GM06990 (cell line): ENCODE data around the gene KLHL24.
"Not testable (repeated sequence)": the region's sequence is repeated elsewhere in the genome, so short reads cannot be mapped to it uniquely, and the experiment has no call there.

Source experiments
- DNase-seq: peaks from one replicate; pipeline ENCODE4 v3.0.0-alpha.2; 2011; ENCODE audit not compliant: insufficient read length; ENCODE audit errors: extremely low read depth
- H3K27me3 ChIP-seq: replicated peaks from 2 replicates; pipeline ENCODE4 v1.6.0; 2011; ENCODE audit warnings: low read length; ENCODE audit not compliant: control insufficient read depth, insufficient read depth
- H3K36me3 ChIP-seq: 2 replicates; pipeline ENCODE4 v1.5.1; 2011; ENCODE audit warnings: low read length; ENCODE audit not compliant: control insufficient read depth, insufficient read depth
- H3K4me3 ChIP-seq: replicated peaks from 2 replicates; pipeline ENCODE4 v1.5.1; 2011; ENCODE audit warnings: low read depth, mild to moderate bottlenecking, control low read depth, low read length
- TF ChIP-seq, protein P1 (sequence below): IDR thresholded peaks from 2 replicates; pipeline ENCODE4 v1.5.1; 2011; ENCODE audit warnings: low read length, control low read depth, mild to moderate bottlenecking, inconsistent platforms; ENCODE audit not compliant: insufficient read depth, poor library complexity, severe bottlenecking

KLHL24 gene

DNA sequence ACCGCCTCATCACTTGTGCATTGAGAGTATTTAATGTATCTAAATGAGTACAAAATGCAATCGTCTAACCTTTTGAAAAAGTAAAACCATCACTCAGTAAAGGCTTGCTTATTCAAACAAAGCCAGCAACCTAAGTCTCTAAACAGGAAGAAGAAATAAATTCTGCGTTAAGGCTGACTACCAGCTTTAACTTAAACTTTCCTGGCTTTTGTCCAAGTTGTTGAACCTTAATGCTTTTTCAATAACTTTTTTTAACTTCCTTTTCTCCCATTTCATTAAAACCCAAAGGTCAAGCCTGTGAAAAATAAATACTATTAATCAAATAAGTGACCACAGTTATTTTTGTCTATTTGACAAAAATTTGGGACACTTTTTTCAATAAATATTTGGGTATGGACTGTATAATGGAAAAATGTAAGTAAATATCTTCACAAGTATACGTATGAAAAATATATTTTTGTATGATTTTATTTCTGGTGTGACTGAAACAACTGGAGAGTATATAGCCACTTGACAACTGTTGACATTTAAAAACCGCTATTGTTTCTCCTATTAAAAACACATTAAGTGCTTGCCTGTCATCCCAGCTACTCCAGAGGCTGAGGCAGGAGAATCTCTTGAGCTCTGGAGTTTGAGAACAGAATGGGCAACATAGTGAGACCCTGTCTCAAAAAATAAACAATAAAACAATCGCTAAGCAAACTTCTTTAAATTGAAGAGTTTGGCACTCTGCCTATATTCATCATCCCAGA is 2.9 kb downstream of the KLHL24 start:
- Histone ChIP-seq H3K27me3 (no peaks in the 10 kb centered on the region), H3K4me3 (no peak overlapping the region)
- no peak for DNase-seq

DNA sequence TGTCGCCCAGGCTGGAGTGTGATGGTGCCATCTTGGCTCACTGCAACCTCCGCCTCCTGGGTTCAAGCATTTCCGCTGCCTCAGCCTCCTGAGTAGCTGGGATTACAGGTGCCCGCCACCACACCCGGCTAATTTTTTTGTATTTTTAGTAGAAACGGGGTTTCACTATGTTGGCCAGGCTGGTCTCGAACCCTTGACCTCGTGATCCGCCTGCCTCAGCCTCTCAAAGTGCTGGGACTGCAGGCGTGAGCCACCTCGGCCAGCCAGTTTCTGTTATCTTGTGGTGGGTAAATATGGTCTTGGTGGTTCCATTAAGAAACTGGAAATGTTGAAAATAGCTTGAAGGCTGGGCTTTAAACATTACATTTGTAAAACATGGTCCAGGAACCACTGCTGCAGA is 5.2 kb downstream of the KLHL24 start:
- not testable (repeated sequence) for H3K27me3 ChIP-seq, H3K36me3 ChIP-seq, DNase-seq, H3K4me3 ChIP-seq

More for the DNA sequence above, 2.9 kb downstream of the KLHL24 start:
- H3K36me3 ChIP-seq: no peaks in the 10 kb centered on the region
- TF ChIP-seq, protein P1, sequence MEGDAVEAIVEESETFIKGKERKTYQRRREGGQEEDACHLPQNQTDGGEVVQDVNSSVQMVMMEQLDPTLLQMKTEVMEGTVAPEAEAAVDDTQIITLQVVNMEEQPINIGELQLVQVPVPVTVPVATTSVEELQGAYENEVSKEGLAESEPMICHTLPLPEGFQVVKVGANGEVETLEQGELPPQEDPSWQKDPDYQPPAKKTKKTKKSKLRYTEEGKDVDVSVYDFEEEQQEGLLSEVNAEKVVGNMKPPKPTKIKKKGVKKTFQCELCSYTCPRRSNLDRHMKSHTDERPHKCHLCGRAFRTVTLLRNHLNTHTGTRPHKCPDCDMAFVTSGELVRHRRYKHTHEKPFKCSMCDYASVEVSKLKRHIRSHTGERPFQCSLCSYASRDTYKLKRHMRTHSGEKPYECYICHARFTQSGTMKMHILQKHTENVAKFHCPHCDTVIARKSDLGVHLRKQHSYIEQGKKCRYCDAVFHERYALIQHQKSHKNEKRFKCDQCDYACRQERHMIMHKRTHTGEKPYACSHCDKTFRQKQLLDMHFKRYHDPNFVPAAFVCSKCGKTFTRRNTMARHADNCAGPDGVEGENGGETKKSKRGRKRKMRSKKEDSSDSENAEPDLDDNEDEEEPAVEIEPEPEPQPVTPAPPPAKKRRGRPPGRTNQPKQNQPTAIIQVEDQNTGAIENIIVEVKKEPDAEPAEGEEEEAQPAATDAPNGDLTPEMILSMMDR: no peak

DNA sequence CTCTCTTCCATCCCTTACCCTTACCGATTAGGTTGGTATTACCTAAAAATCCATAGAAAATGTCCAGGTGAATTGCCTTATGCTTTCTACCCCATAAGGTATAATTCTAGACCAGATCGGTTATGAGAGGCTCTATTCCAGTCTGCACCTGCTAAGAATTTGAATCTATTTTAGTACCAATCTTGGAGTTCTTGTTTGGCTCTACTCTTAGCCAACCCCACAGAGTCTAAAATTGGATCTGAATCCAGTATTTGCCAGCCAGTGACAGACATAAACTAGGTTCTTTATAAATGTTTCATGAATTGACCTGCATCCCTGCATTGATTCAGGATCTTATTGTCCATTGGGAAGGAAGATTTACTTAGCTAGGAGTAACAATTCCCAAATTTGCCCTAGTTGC is 6.5 kb downstream of the KLHL24 start:
- Histone ChIP-seq H3K4me3 (no peak overlapping the region), H3K36me3 (no peaks in the 10 kb centered on the region), H3K27me3 (no peaks in the 10 kb centered on the region)
- TF ChIP-seq, protein P1: no peak
- DNase-seq: no peak

DNA sequence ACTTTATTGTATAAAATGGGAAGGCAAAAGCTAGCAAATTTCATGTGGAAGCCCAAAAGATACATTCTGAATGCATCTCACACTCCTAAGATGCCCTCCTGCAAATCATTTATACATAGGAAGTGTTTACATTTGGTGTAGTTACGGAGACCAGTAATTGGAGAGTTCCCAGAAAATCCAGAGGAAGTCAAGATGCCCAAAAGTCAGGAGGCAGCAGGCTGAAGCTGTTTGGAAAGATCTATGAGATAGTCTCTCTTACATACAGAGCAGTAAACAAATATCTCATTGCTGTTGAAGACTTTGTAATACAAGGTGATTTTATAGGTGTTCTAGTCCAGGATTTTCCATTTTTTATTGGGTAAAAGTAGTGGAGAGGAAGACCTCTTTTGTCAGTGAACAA is 8.8 kb downstream of the KLHL24 start:
- Histone ChIP-seq H3K4me3 (no peak overlapping the region), H3K27me3 (no peaks in the 10 kb centered on the region), H3K36me3 (no peaks in the 10 kb centered on the region)
- no peak for DNase-seq
- TF ChIP-seq, protein P1: no peak

DNA sequence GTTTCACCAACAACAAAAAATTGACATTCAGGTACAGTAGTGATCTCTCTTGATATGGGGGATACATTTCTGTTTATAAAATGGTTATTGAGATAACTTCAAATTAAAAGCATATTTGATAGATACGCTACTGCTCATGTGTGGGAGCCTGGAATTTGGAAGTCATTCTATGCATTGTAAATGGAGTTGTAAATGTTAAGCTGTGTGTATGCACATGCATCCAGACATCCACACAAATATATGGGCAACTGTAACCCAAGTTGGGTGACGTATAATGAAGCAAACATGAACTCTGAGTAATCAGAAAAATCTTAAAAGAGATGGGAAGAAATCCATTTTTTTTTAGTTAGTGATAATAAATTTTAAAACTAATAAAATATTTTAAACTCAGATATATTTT is 9.8 kb downstream of the KLHL24 start:
- no peaks in the 10 kb centered on the region for H3K36me3 ChIP-seq
- no peaks in the 10 kb centered on the region for H3K27me3 ChIP-seq
- no peak overlapping the region for H3K4me3 ChIP-seq
- DNase-seq: no peak
- TF ChIP-seq, protein P1: no peak

DNA sequence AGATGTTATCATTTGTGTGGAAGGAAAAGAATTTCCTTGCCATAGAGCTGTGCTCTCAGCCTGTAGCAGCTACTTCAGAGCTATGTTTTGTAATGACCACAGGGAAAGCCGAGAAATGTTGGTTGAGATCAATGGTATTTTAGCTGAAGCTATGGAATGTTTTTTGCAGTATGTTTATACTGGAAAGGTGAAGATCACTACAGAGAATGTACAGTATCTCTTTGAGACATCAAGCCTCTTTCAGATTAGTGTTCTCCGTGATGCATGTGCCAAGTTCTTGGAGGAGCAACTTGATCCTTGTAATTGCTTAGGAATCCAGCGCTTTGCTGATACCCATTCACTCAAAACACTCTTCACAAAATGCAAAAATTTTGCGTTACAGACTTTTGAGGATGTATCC is 15.1 kb downstream of the KLHL24 start:
- TF ChIP-seq, protein P1: no peak
- DNase-seq: no peak
- Histone ChIP-seq H3K36me3 (no peaks in the 10 kb centered on the region), H3K27me3 (no peaks in the 10 kb centered on the region), H3K4me3 (no peak overlapping the region)
